ENCODE results near the gene ZNF3.

- TF ChIP-seq, protein P1, sequence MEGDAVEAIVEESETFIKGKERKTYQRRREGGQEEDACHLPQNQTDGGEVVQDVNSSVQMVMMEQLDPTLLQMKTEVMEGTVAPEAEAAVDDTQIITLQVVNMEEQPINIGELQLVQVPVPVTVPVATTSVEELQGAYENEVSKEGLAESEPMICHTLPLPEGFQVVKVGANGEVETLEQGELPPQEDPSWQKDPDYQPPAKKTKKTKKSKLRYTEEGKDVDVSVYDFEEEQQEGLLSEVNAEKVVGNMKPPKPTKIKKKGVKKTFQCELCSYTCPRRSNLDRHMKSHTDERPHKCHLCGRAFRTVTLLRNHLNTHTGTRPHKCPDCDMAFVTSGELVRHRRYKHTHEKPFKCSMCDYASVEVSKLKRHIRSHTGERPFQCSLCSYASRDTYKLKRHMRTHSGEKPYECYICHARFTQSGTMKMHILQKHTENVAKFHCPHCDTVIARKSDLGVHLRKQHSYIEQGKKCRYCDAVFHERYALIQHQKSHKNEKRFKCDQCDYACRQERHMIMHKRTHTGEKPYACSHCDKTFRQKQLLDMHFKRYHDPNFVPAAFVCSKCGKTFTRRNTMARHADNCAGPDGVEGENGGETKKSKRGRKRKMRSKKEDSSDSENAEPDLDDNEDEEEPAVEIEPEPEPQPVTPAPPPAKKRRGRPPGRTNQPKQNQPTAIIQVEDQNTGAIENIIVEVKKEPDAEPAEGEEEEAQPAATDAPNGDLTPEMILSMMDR (IDR thresholded peaks at IDR 0.05): no peak
- no peak for TF ChIP-seq POLR2A (IDR thresholded peaks at IDR 0.05)
These were observed 25.1 kb upstream of the ZNF3 start for GRCh38 chr7:100106633-100107032.
